SK-N-SH treated with all-trans-retinoic acid at 6 μM for 48 hours (cell line): ENCODE data around the gene SHB.
A peak's percentile ranks its signal among the peaks of the same experiment; 100 is the strongest.

Experiments used
- ATAC-seq: fragments of 200-7000 bp; cut with Tn5 transposase; 3 replicates; pipeline ENCODE4 v1.9.1; 2020; ENCODE audit warnings: mild to moderate bottlenecking, moderate library complexity
- ARNTL ChIP-seq: fragments of 450-650 bp; formaldehyde crosslinking; IDR thresholded peaks from 2 replicates; pipeline ENCODE4 v1.5.0; 2020; ENCODE audit warnings: low read depth, mild to moderate bottlenecking, moderate library complexity, borderline replicate concordance
- BACH2 ChIP-seq: fragments of 250-450 bp; sonication (Bioruptor Pico); IDR thresholded peaks from 2 replicates; pipeline ENCODE4 v1.9.0; 2021; ENCODE audit warnings: mild to moderate bottlenecking, borderline replicate concordance
- CSDC2 ChIP-seq: fragments of 250-450 bp; sonication (Bioruptor Pico); IDR thresholded peaks from 2 replicates; pipeline ENCODE4 v1.5.0; 2020; ENCODE audit warnings: mild to moderate bottlenecking, moderate library complexity
- ESRRG ChIP-seq: fragments of 250-450 bp; sonication (Bioruptor Pico); IDR thresholded peaks from 2 replicates; pipeline ENCODE4 v1.6.1; 2021; ENCODE audit warnings: mild to moderate bottlenecking
- GLIS3 ChIP-seq: fragments of 250-450 bp; sonication (Bioruptor Pico); IDR thresholded peaks from 2 replicates; pipeline ENCODE4 v1.5.0; 2020; ENCODE audit warnings: mild to moderate bottlenecking, moderate library complexity
- ISL1 ChIP-seq: fragments of 250-450 bp; sonication (Bioruptor Pico); IDR thresholded peaks from 2 replicates; pipeline ENCODE4 v2.1.2; 2022; ENCODE audit warnings: mild to moderate bottlenecking, moderate library complexity
- OSR1 ChIP-seq: fragments of 250-450 bp; sonication (Bioruptor Pico); IDR thresholded peaks from 2 replicates; pipeline ENCODE4 v1.8.0; 2022; ENCODE audit warnings: moderate library complexity, mild to moderate bottlenecking, inconsistent platforms
- PPARA ChIP-seq: fragments of 250-450 bp; sonication (Bioruptor Pico); IDR thresholded peaks from 2 replicates; pipeline ENCODE4 v1.5.0; 2020; ENCODE audit warnings: mild to moderate bottlenecking, borderline replicate concordance
- RARB ChIP-seq: fragments of 250-450 bp; sonication (Bioruptor Pico); IDR thresholded peaks from 2 replicates; pipeline ENCODE4 v1.8.0; 2021; ENCODE audit warnings: mild to moderate bottlenecking, moderate library complexity
- SNAI2 ChIP-seq: fragments of 250-450 bp; sonication (Bioruptor Pico); IDR thresholded peaks from 2 replicates; pipeline ENCODE4 v1.5.0; 2020; ENCODE audit warnings: mild to moderate bottlenecking, moderate library complexity
- TOX ChIP-seq: fragments of 250-450 bp; sonication (Bioruptor Pico); IDR thresholded peaks from 2 replicates; pipeline ENCODE4 v1.8.0; 2021; ENCODE audit warnings: mild to moderate bottlenecking, moderate library complexity, borderline replicate concordance
- ZC3H10 ChIP-seq: fragments of 250-450 bp; sonication (Bioruptor Pico); IDR thresholded peaks from 2 replicates; pipeline ENCODE4 v1.5.1; 2021; ENCODE audit warnings: mild to moderate bottlenecking, moderate library complexity
- ZFP3 ChIP-seq: fragments of 250-450 bp; sonication (Bioruptor Pico); IDR thresholded peaks from 2 replicates; pipeline ENCODE4 v1.5.0; 2020; ENCODE audit warnings: mild to moderate bottlenecking, moderate library complexity
- ZFP30 ChIP-seq: fragments of 450-650 bp; formaldehyde crosslinking; IDR thresholded peaks from 2 replicates; pipeline ENCODE4 v1.5.0; 2022; ENCODE audit warnings: mild to moderate bottlenecking, moderate library complexity
- ZNF565 ChIP-seq: fragments of 450-650 bp; formaldehyde crosslinking; conservative IDR thresholded peaks from 2 replicates; pipeline ENCODE4 v1.5.0; 2020; ENCODE audit warnings: low read depth, mild to moderate bottlenecking, moderate library complexity
- ZNF70 ChIP-seq: fragments of 450-650 bp; formaldehyde crosslinking; IDR thresholded peaks from 2 replicates; pipeline ENCODE4 v1.5.0; 2020; ENCODE audit warnings: mild to moderate bottlenecking, moderate library complexity
- ZNF8 ChIP-seq: fragments of 450-650 bp; formaldehyde crosslinking; IDR thresholded peaks from 2 replicates; pipeline ENCODE4 v1.5.0; 2020; ENCODE audit warnings: mild to moderate bottlenecking, moderate library complexity
- TF ChIP-seq, protein P1 (sequence below): fragments of 250-450 bp; sonication (Bioruptor Pico); IDR thresholded peaks from 2 replicates; pipeline ENCODE4 v1.5.0; 2020; ENCODE audit warnings: mild to moderate bottlenecking, moderate library complexity
- TF ChIP-seq, protein P2 (sequence below): fragments of 250-450 bp; sonication (Bioruptor Pico); IDR thresholded peaks from 2 replicates; pipeline ENCODE4 v1.5.1; 2020; ENCODE audit warnings: low read depth, mild to moderate bottlenecking, moderate library complexity
- TF ChIP-seq, protein P3 (sequence below): fragments of 250-450 bp; sonication (Bioruptor Pico); IDR thresholded peaks from 2 replicates; pipeline ENCODE4 v1.5.1; 2021; ENCODE audit warnings: mild to moderate bottlenecking, moderate library complexity
- TF ChIP-seq, protein P4 (sequence below): fragments of 250-450 bp; sonication (Bioruptor Pico); IDR thresholded peaks from 2 replicates; pipeline ENCODE4 v1.8.0; 2021; ENCODE audit warnings: low read depth, mild to moderate bottlenecking, moderate library complexity, borderline replicate concordance

Gene SHB

DNA sequence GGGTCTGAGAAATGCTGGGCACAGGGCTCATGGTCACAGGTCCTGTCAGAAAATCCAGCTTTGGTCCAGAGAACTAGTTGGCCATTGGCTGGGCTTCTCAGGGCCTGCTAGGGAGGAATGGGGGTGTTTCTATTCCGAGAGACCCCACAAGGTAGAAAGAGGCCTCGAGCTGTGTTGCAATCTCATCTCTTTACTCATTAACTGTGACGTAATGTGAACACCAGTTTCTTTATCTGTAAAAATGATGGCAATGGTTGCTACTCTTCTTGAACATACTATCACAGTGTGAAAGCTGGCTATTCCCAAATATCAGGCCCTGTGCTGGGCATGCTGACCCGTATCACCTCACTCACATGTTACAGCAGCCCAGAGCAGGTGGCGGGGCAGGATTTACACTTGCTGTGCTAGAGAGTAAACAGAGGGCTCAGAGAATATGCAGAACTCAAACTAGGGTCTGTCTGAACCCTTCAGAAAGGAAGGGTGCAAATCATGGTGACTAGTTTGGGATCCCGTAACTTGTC, 129.4 kb downstream of the SHB start:
- no peak for TF ChIP-seq ZNF8
- TF ChIP-seq ZNF70 (CRISPR knock-in tag): no peak
- no peak for TF ChIP-seq ZFP30 (CRISPR knock-in tag)
- TF ChIP-seq OSR1 (CRISPR knock-in tag): no peak
- TF ChIP-seq BACH2 (CRISPR knock-in tag): no peak
- no peak for TF ChIP-seq ZC3H10 (CRISPR knock-in tag)
- TF ChIP-seq, protein P1, sequence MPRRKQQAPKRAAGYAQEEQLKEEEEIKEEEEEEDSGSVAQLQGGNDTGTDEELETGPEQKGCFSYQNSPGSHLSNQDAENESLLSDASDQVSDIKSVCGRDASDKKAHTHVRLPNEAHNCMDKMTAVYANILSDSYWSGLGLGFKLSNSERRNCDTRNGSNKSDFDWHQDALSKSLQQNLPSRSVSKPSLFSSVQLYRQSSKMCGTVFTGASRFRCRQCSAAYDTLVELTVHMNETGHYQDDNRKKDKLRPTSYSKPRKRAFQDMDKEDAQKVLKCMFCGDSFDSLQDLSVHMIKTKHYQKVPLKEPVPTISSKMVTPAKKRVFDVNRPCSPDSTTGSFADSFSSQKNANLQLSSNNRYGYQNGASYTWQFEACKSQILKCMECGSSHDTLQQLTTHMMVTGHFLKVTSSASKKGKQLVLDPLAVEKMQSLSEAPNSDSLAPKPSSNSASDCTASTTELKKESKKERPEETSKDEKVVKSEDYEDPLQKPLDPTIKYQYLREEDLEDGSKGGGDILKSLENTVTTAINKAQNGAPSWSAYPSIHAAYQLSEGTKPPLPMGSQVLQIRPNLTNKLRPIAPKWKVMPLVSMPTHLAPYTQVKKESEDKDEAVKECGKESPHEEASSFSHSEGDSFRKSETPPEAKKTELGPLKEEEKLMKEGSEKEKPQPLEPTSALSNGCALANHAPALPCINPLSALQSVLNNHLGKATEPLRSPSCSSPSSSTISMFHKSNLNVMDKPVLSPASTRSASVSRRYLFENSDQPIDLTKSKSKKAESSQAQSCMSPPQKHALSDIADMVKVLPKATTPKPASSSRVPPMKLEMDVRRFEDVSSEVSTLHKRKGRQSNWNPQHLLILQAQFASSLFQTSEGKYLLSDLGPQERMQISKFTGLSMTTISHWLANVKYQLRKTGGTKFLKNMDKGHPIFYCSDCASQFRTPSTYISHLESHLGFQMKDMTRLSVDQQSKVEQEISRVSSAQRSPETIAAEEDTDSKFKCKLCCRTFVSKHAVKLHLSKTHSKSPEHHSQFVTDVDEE (CRISPR knock-in tag): no peak
- TF ChIP-seq, protein P2, sequence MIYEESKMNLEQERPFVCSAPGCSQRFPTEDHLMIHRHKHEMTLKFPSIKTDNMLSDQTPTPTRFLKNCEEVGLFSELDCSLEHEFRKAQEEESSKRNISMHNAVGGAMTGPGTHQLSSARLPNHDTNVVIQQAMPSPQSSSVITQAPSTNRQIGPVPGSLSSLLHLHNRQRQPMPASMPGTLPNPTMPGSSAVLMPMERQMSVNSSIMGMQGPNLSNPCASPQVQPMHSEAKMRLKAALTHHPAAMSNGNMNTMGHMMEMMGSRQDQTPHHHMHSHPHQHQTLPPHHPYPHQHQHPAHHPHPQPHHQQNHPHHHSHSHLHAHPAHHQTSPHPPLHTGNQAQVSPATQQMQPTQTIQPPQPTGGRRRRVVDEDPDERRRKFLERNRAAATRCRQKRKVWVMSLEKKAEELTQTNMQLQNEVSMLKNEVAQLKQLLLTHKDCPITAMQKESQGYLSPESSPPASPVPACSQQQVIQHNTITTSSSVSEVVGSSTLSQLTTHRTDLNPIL: no peak
- TF ChIP-seq GLIS3 (CRISPR knock-in tag): no peak
- no peak for TF ChIP-seq ARNTL
- no peak for TF ChIP-seq CSDC2 (CRISPR knock-in tag)
- TF ChIP-seq PPARA: no peak
- TF ChIP-seq ZNF565 (CRISPR knock-in tag): no peak
- TF ChIP-seq RARB: no peak
- TF ChIP-seq ESRRG (CRISPR knock-in tag): no peak
- no peak for TF ChIP-seq ZFP3 (CRISPR knock-in tag)
- no peak for TF ChIP-seq SNAI2 (CRISPR knock-in tag)
- TF ChIP-seq, protein P3, sequence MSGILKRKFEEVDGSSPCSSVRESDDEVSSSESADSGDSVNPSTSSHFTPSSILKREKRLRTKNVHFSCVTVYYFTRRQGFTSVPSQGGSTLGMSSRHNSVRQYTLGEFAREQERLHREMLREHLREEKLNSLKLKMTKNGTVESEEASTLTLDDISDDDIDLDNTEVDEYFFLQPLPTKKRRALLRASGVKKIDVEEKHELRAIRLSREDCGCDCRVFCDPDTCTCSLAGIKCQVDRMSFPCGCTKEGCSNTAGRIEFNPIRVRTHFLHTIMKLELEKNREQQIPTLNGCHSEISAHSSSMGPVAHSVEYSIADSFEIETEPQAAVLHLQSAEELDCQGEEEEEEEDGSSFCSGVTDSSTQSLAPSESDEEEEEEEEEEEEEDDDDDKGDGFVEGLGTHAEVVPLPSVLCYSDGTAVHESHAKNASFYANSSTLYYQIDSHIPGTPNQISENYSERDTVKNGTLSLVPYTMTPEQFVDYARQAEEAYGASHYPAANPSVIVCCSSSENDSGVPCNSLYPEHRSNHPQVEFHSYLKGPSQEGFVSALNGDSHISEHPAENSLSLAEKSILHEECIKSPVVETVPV (CRISPR knock-in tag): no peak
- TF ChIP-seq ISL1 (CRISPR knock-in tag): no peak
- no peak for ATAC-seq

DNA sequence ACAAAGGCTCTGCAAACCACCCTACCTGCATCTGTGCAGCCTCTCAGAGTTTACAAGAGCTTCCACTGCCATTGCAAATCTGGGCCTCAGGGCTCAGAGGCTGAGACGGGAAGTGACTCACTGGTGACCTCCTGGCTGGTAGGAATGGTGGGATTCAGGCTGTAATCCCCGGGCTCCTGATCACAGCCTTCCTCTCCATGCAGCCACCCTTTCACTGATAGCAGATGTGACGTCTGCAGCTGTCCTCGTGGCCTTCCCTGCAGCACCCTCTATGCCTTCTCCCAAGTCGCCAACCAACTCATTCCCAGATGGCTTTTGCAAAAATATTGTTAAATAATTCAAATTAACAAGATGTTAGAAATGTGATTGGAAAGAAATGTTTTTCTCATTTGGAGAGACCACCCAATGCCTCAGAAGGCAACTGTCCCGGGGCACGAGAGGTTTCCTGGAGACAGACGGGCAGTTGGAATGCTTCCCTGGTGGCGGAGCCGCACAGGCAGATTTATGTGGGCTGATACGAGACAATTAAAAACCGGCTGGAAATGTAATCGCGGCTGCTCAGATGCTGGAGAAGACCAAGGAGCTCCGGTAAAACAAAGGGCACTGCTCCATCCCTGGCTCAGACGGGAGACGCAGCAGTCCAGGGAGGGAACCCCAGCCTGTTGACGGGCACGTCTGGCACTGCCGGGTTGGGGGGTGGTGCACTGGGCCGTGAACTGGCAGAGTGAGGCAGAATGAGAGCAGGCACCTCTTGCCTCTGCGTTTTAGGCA, 130.7 kb downstream of the SHB start:
- TF ChIP-seq OSR1 (CRISPR knock-in tag) (no peak), ZFP3 (CRISPR knock-in tag) (peak; percentile 49; the same call in 1 of the 2 replicates), RARB (no peak), SNAI2 (CRISPR knock-in tag) (peak; percentile 61), ISL1 (CRISPR knock-in tag) (peak; percentile 17; the same call in 1 of the 2 replicates), ZFP30 (CRISPR knock-in tag) (no peak), TOX (CRISPR knock-in tag) (no peak)
- TF ChIP-seq, protein P1 (CRISPR knock-in tag): peak; percentile 43; the same call in 1 of the 2 replicates
- ATAC-seq: peak; percentile 72

DNA sequence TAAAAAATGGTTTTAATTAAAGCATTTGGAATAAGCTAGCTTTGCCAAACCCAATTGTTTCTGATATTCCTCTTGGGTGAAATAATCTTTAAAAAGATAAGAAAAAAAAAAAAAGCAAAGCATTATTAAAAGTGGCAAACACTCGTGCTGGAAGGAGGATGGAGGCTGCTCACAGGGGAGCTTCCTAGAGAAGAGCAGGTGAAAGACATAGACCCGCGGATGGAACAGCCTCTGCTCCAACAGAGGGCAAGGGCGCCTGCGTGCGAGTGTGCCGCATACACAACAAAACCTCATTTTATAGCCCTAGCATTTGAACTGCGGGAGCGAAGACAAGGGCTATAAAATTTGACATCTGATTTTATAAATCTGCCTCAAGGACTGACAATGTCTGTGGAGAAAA, 131.7 kb downstream of the SHB start:
- ATAC-seq: no peak
- no peak for TF ChIP-seq CSDC2 (CRISPR knock-in tag)
- no peak for TF ChIP-seq ISL1 (CRISPR knock-in tag)
- no peak for TF ChIP-seq ESRRG (CRISPR knock-in tag)
- no peak for TF ChIP-seq SNAI2 (CRISPR knock-in tag)
- TF ChIP-seq, protein P4, sequence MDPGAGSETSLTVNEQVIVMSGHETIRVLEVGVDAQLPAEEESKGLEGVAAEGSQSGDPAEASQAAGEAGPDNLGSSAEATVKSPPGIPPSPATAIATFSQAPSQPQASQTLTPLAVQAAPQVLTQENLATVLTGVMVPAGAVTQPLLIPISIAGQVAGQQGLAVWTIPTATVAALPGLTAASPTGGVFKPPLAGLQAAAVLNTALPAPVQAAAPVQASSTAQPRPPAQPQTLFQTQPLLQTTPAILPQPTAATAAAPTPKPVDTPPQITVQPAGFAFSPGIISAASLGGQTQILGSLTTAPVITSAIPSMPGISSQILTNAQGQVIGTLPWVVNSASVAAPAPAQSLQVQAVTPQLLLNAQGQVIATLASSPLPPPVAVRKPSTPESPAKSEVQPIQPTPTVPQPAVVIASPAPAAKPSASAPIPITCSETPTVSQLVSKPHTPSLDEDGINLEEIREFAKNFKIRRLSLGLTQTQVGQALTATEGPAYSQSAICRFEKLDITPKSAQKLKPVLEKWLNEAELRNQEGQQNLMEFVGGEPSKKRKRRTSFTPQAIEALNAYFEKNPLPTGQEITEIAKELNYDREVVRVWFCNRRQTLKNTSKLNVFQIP (CRISPR knock-in tag): no peak
